GM15510 (cell line): ENCODE data around the gene MTERF4.

Experiments
- POLR2A ChIP-seq: IDR thresholded peaks from 3 replicates; pipeline ENCODE4 v1.6.1; 2011; ENCODE audit warnings: borderline replicate concordance; ENCODE audit not compliant: insufficient read length; ENCODE audit errors: extremely low read depth

MTERF4 gene

GRCh38 chr2:241072151-241072550 lies 29.9 kb downstream of the MTERF4 start:
- no peak for TF ChIP-seq POLR2A

DNA sequence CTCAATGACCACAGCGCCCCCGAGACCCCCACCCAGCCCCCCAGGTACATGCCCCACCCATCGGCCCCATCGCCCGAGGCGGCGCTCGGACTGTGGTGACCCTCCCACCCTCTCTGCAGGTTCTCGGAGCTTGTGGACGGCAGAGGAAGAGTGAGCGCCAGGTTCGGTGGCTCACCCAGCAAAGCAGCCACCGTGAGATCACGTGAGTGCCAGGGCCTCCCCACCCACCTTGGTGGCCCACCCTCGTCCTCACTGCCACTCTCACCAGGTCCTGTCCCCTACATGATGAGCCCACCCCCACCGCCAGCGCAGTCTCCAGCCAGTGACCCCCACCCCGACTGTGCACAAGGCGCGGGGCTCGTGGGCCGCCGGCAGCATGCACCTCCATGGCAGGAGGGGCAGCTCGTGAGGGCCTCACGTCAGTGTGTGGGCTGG lies 30.4 kb downstream of the MTERF4 start:
- no peak for TF ChIP-seq POLR2A

- TF ChIP-seq POLR2A, result no peak
Observed at GRCh38 chr2:241070811-241071676, 31.0 kb downstream of the MTERF4 start.

DNA sequence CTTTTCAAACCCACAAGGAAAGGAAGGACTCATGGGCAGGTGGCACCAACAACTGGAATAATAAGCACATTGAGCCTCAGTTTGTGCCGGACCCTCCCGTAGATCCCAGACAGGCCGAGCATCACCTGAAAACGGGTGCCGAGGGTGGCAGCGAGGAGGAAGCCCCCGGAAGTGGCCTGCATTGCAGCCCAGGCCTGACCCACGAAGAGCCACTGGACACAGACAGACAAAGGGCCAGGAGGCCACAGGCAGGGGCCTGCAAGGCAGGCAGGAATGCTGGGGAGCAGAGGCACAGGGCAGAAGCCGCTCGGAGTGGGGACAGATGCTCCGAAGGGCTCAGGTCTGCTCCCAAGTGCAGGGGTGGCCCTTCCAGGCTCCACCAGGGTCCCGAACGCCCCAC lies 31.7 kb downstream of the MTERF4 start:
- no peak for TF ChIP-seq POLR2A

- TF ChIP-seq POLR2A, result no peak
Observed at GRCh38 chr2:241069821-241070281, 32.2 kb downstream of the MTERF4 start.

DNA sequence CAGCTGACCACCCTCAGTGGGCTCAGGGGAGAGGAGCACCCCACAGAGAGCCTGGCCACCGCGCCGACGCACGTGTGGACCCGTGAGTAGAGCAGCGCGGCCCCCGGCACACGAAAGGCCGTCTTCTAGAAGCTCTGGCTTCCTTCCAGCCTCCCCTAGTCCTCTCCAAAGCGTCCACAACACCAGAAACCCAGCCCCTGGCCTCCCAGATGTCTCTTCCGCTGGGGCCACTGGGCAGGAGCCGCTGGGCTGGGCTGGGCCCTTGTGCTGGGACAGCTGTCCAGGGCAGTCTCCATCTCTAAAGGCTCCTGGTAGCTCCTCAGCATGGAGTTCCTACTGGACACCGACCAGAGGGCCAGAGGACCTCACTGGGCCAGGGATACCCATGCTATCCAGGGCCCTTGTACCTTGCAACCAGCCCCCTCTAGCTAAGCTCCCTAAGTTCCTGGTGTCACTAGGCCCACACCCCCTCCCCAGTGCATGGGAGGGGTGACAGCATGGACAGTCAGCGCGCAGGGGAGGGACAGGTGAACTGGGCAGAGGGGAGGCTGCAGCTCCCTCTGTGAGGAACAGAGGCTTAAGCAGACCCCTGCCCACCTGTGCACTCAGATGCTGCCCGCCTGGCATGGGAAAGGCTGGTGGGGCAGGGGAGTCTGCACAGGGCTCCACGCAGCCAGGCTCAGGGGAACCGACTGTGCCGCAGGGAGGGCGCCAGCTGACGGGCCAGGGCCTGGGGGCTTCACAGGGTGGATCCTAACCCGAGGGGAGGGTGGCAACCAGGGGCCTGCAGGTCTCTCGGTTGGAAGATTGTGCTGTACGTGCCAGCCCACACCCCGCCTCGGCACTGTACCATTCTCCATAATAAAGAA lies 32.9 kb downstream of the MTERF4 start:
- no peak for TF ChIP-seq POLR2A

DNA sequence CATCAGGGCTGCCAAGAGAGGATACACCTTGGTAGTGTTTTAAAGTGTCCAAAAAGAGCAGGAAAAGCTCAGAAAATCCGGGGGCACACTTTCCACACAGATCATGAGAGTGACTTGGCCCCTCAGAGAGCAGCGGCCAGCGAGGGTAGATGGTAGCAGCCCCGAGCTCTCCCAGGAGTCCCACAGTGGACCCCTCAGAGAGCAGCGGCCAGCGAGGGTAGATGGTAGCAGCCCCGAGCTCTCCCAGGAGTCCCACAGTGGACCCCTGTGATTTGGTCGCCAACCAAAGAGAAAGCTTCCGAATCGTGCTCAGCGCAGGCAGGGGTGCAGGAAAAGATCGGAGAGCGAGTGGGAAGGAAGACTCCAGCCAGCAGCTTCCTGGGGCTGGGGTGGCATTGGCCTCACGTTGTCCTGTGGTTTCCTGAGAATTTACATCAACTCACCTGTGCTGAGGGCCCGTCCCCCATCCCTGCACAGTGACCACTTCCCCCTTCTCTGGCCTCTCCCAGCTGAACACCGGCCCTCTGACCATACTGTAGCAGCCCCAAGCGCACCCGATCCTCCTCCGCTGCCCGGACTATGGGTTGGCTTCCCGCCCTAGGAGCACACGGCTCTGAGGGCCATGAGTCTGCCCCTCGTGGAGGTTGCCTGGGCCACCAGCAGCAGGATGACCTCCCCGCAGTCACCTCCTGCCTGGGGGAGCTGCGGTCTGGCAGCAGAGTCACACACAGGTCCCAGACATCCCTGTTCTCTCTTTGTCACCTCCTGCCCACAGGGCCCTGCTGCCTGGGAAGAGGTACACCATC lies 33.7 kb downstream of the MTERF4 start:
- no peak for TF ChIP-seq POLR2A

- TF ChIP-seq POLR2A, result no peak
Observed at GRCh38 chr2:241067501-241068135, 34.5 kb downstream of the MTERF4 start.

GRCh38 chr2:241066893-241067341 lies 35.2 kb downstream of the MTERF4 start:
- TF ChIP-seq POLR2A, result no peak

- TF ChIP-seq POLR2A, result no peak
Observed at GRCh38 chr2:241066171-241066892, 35.8 kb downstream of the MTERF4 start.

- no peak for TF ChIP-seq POLR2A
Observed at GRCh38 chr2:241065355-241065803, 36.7 kb downstream of the MTERF4 start.

- TF ChIP-seq POLR2A, result no peak
Observed at GRCh38 chr2:241064802-241065354, 37.2 kb downstream of the MTERF4 start.

- no peak for TF ChIP-seq POLR2A
Observed at GRCh38 chr2:241064008-241064801, 37.9 kb downstream of the MTERF4 start.

- no peak for TF ChIP-seq POLR2A
Observed at GRCh38 chr2:241063587-241063986, 38.5 kb downstream of the MTERF4 start.
